Measurements from ENCODE around the gene MDH1B.

DNA sequence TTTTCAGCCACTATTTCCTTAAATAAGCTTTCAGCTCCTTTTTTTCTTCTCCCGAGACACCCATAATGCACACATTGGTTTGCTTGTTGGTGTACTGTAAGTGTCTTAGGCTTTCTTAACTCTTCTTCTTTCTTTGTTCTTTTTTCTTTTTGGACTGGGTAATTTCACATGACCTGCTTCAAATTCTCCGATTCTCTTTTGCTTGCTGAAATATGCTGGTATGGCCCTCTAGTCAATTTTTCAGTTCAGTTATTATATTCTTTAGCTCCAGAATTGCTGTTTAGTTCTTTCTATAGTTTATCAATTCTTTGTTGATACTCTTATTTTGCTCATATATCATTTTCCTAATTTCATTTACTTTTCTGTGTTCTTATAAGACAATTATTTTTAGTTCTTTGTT, 15.5 kb upstream of the MDH1B start:
- TF ChIP-seq, protein P1, sequence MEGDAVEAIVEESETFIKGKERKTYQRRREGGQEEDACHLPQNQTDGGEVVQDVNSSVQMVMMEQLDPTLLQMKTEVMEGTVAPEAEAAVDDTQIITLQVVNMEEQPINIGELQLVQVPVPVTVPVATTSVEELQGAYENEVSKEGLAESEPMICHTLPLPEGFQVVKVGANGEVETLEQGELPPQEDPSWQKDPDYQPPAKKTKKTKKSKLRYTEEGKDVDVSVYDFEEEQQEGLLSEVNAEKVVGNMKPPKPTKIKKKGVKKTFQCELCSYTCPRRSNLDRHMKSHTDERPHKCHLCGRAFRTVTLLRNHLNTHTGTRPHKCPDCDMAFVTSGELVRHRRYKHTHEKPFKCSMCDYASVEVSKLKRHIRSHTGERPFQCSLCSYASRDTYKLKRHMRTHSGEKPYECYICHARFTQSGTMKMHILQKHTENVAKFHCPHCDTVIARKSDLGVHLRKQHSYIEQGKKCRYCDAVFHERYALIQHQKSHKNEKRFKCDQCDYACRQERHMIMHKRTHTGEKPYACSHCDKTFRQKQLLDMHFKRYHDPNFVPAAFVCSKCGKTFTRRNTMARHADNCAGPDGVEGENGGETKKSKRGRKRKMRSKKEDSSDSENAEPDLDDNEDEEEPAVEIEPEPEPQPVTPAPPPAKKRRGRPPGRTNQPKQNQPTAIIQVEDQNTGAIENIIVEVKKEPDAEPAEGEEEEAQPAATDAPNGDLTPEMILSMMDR (IDR thresholded peaks at IDR 0.05): no peak
- TF ChIP-seq ZFX (IDR thresholded peaks at IDR 0.05; ENCODE audit: borderline replicate concordance): no peak

Data from 22Rv1 (cell line).